NCI-H187 (cell line): ENCODE results near the gene PPFIA1.
A peak's percentile ranks its signal among the peaks of the same experiment; 100 is the strongest.
"Not testable (repeated sequence)": the region's sequence is repeated elsewhere in the genome, so short reads cannot be mapped to it uniquely, and the experiment has no call there.

ENCODE experiments used
- DNase-seq, 2 experiments: peaks; one replicate each; lab custom pipeline; 2025; lab: John Stamatoyannopoulos, UW

PPFIA1 gene

DNA sequence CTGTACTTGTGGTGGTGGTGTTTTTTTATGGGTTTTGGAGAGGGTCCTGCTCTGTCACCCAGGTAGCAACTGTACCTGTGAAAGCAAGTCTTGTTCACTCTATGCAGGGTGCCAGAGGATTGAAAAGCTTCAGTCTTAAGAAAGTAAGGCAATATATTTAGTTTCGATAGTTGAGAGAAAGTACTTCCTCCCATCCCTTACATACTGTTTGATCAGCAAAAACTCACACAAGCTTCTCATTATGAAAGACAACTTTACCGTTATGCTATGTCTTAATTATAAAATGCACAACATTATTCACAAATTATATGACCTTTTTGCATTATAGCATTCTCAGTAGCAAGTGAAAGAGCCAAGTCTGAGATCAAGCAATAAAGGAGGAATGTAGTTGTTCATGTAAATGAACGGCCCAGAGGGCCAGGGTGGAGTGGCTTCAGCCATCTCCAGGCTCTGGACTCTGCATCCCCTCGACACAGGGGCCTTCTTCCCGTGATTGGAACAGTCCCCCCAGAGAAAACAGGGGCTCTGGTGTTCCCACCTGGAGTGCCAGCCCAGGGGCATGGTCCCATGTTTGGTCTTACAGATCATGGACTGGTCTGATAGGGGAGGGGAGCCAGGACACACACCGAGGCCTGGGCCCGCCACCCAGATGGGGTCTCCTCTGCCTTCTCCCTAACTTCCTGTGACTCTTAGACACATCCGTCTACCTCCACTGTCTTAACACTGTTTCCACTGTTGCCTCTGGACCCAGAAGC lies 89.1 kb downstream of the PPFIA1 start:
- DNase-seq = no peak

GRCh38 chr11:70360211-70360610 lies 89.7 kb downstream of the PPFIA1 start:
- peak in 1 of 2 experiments; percentile 27 for DNase-seq

GRCh38 chr11:70364178-70364577 lies 93.7 kb downstream of the PPFIA1 start:
- DNase-seq = no peak

DNA sequence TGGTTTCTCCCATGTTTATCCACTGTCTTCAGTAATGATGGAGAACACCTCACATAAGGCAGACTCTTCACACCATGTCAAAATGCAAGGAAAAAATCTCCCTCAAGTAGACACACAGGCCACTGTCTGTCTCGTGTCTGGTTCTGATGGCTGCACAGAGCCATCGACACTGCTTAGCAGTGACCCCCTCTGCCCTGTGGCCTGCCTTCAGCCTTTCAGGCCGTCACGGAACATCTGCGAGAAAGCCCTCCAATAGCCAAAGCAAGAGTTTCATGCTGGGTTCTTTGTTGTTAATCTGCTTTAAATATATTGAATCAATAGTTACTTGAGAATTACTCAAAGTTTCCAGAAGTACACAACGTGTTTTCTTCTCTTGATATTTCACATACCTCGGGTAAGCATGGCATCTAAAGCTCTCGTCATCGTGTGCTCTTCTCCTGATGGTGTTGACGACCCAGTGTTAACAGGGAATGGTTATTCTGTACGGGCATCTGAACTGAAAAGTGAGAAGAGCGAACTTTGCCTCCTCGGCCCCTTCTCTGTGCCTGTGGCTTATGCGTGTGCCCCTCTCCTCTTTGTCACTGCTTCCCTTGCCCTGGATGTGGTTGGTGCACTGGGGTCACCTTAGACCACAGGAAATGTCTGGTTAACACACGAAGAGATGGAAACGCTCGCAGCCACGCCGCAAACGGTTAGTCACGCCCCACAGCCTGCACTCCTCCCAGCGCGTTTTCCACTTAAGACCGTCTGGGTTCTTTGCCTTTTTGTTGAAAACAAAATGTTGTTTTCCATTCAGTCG lies 94.5 kb downstream of the PPFIA1 start:
- DNase-seq = no peak

GRCh38 chr11:70365544-70365927 lies 95.0 kb downstream of the PPFIA1 start:
- no peak for DNase-seq

GRCh38 chr11:70367071-70367470 lies 96.6 kb downstream of the PPFIA1 start:
- no peak for DNase-seq

DNA sequence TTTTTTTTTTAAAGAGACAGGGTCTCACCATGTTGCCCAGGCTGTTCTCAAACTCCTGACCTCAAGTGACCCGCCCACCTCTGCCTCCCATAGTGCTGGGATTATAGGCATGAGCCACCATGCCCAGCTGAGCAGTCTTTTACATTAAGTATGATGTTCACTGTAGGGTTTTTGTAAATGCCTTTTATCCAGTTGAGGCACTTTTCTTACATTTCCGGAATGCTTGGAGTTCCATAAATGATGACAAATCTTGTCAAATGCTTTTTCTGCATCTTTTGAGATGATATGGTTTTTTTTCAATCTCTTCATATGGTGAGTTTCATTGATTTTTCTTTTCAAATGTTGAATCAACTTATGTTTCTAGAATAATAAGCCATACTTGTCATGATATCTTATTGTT lies 98.5 kb downstream of the PPFIA1 start:
- no peak for DNase-seq

- no peak for DNase-seq
These were observed 100.8 kb downstream of the PPFIA1 start for GRCh38 chr11:70371241-70371640.

DNA sequence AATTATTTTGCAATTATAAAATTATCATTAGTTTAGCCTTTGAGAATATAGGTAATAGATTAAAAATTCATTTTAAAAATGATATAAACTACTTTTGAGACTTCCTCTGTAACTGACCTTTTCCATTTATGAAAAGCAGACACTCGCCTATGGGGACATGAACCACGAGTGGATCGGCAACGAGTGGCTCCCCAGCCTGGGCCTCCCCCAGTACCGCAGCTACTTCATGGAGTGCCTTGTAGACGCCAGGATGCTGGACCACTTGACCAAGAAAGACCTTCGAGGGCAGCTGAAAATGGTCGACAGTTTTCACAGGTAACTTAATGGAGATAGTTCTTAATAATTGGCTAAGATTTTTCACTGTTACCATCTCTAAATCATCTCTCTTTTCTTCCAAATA lies 101.6 kb downstream of the PPFIA1 start:
- DNase-seq = no peak

DNA sequence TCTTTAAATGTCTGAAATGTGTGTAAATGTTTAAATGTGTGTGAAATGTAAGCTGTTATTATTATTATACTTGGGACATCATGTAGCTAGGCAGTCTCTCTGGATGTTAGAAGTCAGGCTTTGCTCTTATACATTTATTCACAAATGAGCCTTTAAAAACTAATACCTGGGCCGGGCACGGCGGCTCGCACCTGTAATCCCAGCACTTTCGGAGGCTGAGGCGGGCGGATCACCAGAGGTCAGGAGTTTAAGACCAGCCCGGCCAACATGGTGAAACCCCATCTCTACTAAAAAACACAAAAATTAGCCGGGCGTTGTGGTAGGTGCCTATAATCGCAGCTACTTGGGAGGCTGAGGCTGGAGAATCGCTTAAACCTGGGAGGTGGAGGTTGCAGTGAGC lies 106.1 kb downstream of the PPFIA1 start:
- DNase-seq = no peak

GRCh38 chr11:70377645-70378044 lies 107.2 kb downstream of the PPFIA1 start:
- no peak for DNase-seq

GRCh38 chr11:70378506-70379134 lies 108.1 kb downstream of the PPFIA1 start:
- DNase-seq = no peak

- DNase-seq = no peak
These were observed 110.9 kb downstream of the PPFIA1 start for GRCh38 chr11:70381350-70381749.

- DNase-seq = no peak
These were observed 111.7 kb downstream of the PPFIA1 start for GRCh38 chr11:70381872-70382861.

GRCh38 chr11:70383664-70384565 lies 113.4 kb downstream of the PPFIA1 start:
- no peak for DNase-seq

DNA sequence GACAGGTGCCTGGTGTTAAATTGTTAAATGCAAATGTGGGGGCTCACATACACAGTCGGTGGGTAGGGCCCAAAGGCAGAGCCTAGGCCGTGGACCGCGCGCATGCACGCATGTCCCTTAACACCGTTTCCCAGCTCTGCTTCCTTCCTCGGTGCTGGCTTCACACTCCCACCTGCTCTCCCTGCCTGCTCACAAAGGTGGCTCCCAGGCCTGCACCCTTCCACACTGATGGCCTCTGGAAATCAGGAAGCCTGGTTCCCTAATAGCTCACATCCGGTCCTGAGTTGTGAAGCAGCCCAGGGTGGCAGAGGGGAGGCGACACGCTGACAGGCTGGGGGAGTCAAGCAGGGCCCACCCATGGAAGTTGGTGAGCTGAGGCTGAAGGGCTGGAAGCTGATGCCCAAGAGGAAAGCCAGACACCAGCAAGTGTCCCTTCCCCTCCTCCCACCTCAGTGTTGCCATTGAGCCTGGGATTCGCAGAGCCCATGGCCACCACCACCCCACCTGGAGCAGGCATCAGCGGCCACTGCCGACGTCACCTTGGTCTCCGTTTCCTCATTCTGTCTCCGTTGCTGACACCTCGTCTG lies 114.2 kb downstream of the PPFIA1 start:
- DNase-seq = no peak

GRCh38 chr11:70387564-70387963 lies 117.1 kb downstream of the PPFIA1 start:
- DNase-seq = no peak

GRCh38 chr11:70389201-70389600 lies 118.7 kb downstream of the PPFIA1 start:
- no peak for DNase-seq

GRCh38 chr11:70390882-70391281 lies 120.4 kb downstream of the PPFIA1 start:
- not testable (repeated sequence) for DNase-seq
